RPMI7951 (cell line): ENCODE measurements around the gene SLC13A5. TPM values are rescaled to one million over a fixed set of nuclear protein-coding genes. Genes with fewer than 3 reads are reported as not detected.
"Not testable (repeated sequence)": the region's sequence is repeated elsewhere in the genome, so short reads cannot be mapped to it uniquely, and the experiment has no call there.

Experiments used
- DNase-seq: peaks from one replicate; pipeline ENCODE4 v3.0.0-alpha.2; 2012; ENCODE audit warnings: low read depth
- total RNA-seq: library from RNA; depleted of rRNA; stranded (reverse); fragments of >200 nt; shearing (Covaris generic); gene quantifications from 2 replicates; pipeline ENCODE4 v1.2.3, GENCODE V29; 2014; rRNA removed

Gene SLC13A5
- total RNA-seq, result not detected in 2 replicates

DNA sequence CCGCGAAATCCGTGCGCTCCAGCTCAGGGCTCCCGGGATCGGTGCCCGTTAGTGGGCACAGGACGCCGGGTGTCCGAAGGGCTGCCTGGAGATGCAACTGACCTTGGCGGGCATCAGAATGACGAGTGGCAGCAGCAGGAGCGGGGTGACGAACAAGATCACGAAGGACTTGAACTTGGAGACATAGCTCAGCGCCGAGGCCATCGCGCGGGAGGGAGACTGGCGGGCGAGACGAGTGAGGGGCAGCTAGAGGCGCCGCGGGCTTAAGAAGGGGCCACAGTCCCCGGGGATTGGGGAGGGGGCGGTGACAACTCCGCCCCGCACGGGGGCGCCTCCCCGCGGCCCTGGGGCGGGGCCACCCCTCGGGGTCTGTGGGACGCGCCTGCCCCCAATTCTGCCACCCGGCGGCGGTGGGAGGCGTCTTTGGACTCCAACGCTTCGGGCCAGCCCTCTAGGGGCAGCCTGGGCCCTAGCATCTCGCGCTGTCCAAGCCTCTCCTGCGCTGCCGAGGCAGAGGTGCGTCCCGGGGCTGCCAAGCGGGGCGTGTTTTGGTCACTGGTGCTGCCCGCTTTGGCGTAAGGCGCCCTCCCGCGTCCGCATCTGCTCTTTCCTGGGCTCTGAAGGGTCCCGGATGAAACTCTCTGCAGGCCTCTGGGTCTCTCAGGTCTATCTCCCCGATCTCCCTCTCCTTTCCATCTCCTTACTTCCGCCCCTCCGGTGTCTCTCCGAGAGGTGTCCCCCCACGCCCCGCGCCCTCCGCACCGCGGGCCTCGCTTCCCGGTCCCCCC lies at the start of gene SLC13A5:
SLC13A5 (minus strand) TSS at position 240 of the 788 bp plus-strand sequence; CDS start at position 204, 36 bp downstream.
- no peak for DNase-seq

DNA sequence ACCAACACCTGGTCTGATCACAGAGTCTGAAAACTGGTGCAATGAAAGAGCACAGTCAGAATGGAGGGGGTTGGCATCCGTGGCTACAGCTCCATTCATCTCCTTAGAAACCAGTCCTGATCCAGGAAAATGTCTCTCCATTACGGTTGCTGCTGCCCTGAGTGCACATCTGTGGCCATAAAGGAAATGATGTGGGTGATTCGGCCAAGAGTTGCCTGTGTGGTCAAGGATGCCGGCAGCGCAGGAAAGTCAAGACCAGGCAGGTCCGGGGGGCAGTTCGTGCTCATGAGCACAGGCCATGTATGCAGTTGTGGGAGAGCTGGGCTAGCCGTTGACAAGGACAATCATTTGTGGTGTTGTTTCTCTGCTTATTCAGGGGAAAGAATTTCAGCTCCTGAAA lies 48.6 kb upstream of the SLC13A5 start:
- no peak for DNase-seq

DNA sequence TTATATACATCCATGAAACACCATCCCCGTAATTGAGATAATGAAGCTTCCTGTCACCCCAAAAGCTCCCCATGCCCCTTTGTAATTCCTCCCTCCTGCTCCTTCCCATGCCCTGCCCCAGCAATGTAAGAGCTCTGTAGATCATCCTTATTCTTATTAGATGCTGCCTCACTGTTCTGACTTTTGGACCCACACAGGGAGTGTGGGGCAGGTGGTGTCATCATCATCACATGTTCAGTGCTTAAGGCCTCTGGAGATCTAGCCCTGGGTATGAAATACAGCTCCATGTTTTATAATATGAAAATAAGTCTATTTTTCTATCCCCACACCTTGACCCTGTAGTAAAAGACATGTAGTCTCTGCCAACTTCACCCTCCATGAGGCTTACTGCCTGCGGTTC lies 44.6 kb upstream of the SLC13A5 start:
- DNase-seq, result no peak

DNA sequence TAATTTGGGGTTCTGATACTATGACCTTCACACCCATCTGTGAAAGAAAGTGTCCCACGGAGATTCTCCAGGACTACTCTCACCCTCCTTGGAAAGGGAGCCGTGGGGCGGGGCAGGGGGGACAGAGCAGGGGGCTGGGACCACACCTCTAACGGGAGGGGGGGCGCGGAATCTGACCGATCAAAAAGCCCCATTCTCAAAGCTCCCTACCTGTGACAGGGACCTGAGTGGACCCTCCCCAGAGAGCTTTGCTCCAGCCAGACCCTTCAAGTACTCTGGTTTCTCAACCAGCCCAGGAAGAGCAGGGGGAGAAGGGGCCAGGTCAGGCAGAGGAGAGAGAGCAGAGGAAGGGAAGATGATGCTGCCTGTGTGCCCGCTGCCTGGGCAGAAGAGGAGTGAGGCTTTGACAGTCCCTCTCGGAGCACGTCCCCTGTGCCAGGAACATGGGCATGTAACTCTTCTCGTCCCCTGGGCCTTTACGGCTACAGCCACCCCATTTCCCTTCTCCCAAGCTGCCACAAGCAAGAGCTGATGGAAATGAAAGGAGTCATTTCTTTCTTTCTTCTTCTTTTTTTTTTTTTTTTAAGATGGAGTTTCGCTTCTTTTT lies 43.4 kb upstream of the SLC13A5 start:
- no peak for DNase-seq

DNA sequence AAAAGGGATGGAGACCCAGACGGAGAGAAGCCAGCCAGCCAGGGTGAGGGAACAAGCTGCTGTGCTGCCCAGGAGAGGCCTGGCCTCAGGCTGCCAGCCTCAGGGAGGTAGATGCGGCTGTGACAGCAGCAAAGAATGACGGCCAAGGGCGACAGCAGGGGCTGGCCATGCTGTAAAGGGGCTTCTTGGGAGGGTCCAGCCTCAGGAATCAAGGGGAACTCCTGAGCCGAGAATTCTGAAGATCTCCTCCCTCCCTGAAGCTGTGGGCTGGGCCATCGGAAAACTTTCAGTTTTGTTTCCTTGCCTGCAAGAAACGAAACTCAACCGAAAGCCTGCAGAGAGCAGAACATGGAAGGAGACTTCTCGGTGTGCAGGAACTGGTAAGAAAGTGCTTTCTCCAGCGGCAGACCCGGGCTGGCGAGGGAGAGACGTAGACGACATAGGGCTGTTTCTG lies 42.6 kb upstream of the SLC13A5 start, which contains the start of gene XAF1:
XAF1 (plus strand) TSS at position 316 of the 454 bp plus-strand sequence; CDS start at position 349, 33 bp downstream.
- peak; percentile 66 for DNase-seq

DNA sequence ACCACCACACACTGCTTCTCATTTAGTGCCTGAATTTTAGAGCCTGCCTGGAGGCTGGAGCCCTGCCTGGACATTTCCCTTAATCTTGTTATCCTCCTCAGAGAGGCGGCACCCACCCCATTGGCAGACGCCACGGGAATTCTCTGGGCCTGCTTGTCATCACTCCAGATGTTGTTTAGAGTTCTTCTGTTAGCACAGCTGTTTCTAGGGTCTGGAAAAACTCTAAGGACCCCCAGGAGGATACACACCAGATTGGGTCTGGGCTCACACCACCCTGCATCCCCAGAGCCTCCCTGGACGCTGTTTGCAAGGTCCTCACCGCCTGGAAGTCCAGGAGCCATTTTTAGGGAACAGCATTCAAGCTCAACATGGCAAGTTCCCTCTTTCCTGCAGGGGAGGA lies 42.1 kb upstream of the SLC13A5 start:
- peak; percentile 7 for DNase-seq

DNA sequence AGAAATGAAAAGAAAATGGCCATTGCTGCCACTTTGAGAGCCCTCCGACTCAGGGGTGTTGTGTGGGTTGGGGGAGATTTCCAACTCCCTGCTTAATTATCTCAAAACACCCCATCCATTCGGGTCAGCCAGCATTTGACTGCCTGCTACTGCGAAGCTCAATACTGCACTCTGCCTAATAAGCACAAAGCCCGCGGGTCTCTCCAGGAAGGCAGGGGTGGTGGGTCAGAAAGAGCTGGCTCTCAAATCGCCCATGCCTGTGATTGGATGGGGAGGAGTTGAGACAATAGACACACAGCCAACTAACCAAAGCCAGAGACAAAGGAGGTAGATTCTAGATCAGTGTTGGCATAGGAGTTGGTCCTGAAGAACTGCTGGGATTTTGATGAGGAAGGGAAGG lies 40.4 kb upstream of the SLC13A5 start:
- DNase-seq, result no peak

DNA sequence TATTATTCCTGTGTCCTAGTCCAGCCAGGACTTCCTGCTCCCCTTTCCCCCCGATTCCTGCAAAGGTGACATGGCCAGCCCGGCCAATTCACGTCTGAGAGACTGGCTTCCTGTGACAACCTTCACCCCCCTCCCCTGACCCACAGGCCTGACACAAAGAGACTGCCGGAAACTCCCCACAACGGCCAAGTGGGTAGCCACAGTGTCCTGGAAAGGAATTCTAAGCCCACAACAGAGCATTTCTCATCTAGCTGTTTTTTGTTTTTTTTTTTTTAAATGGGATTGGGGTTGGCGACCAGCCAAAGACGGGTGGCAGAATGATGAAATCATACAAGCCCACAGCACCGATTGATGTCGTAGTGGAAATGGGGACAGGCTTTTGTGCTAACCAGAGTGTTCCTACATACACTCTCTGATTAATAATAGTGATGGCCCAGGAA lies 39.9 kb upstream of the SLC13A5 start:
- DNase-seq, result peak; percentile 91

DNA sequence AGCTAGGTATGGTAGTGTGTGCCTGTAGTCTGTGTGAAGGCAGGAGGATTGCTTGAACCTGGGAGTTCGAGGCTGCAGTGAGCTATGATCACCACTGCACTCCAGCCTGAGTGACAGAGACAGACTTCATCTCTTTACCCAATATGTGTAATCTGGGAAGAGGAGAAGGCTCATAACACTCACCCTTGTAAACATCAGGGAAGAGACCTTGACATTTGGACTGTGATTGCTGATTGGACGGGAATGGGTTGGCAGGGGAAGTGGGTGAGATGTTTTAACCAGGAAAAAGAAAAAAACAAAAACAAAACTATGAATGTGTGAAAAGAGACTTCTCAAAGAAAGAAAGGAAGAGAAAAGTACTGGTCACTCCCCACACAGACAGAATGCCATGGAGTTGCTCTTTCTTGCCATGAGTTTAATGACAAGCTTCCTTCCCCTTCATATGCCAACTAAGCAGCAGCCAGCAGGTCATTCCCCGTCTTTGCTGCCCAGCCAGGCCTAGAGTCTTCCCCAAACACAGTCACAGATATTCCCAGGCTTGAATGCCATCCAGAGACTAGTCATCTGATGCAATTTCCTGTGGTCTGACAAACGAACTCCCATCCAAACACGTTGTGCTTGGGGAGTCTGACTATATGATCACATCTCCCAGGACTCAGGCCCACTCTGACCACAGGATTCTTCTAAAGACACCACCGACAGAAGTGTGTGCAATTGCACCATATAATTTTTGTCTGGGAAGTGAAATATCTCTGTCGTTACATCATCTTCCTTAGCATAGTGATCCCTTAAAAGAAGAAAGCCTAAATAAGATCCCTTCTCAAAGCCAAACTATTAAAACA lies 39.1 kb upstream of the SLC13A5 start:
- peak; percentile 96 for DNase-seq

DNA sequence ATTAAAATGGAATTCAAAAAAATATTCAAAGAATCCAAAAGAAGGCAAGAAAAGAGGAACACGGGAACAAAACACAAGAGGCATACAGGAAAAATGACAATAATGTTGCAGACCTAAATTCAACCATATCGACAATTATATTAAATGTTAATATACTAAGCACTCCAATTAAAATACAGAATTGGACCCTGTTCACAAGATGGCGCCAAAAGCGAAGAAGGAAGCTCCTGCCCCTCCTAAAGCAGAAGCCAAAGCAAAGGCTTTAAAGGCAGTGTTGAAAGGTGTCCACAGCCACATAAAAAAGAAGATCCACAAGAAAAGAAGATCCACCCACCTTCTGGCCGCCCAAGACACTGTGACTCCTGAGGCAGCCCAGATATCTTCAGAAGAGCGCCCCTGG lies 36.4 kb upstream of the SLC13A5 start:
- DNase-seq, result no peak

DNA sequence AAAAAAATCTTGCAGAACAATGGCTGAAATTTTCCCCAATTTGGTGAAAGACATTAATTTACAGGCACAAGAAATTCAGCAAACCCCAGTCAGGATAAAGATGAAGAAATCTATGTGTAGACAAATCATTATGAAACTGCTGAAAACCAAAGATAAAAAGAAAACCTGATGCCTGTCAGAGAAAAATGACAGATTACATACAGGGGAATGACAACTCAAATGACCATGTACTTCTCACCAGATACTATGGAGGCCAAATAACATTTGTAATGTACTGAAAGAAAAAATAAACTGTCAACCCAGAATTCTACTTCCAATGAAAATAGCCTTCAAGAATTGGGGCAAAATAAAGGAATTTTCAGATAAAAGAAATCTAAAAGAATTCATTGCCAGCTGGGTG lies 35.4 kb upstream of the SLC13A5 start:
- no peak for DNase-seq

DNA sequence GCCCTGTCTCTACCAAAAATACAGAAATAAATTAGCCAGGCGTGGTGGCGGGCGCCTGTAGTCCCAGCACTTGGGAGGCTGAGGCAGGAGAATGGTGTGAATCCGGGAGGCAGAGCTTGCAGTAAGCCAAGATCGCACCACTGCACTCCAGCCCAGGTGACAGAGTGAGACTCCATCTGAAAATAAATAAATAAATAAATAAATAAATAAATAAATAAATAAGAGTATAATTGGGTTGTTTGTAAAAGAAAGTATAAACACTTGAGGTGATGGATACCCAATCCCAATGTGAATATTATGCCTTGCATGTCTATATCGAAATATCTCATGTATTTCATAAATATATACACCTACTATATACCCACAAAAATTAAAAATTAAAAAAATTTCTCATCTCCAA lies 33.5 kb upstream of the SLC13A5 start:
- not testable (repeated sequence) for DNase-seq

DNA sequence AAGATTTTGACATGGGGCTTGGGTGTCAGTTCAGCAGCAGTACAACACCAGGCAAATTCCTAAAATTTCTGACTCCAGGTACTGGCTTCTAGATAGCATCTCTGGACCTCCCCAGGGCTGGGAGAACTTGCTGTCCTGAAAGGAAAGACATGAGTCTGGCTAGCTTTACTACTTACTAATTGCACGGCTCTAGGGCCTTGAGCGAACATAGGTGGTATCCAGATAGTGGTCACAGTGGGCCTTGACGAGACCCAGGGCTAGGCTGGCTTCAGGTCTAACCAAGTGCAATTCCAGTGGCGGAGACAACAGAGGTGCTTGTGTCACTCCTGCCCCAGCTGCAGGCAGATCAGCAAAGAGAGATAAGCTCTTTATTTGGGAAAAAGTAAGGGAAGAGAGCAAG lies 16.4 kb upstream of the SLC13A5 start:
- no peak for DNase-seq

DNA sequence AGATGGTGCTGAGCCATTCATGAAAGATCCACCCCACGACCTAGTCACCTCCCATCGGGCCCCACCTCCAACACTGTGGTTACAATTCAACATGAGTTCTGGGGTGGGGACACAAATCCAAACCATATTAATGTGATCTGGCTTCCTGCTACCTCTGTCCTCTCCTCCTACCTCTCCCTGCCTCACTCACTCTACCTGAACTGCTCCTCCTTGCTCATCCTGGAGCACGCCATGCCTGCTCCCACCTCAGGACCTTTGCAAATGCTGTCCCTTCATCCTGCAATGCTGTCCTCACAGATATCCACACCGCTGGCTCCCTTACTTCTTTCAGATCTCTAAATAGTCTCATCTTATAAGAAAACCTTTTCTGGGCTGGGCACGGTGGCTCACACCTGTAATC lies 10.8 kb upstream of the SLC13A5 start:
- no peak for DNase-seq

DNA sequence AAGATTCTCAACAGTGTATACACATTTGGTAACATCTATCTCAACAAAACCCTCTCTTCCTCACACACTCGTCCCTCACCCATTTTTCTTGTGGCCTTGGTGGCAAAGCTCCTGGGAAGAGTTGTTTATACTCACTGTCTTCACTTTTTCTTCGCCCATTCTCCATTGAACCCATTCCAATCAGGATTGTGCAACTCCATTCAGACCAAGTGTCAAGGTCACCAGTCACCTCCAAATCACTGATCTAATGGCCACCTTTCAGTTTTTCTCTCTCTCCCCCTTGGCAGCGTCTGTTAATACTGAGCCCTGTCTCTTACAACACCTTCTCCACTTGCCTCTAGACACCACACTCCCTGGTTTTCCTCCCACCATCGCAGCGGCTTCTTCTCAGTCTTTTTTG lies 8.6 kb upstream of the SLC13A5 start:
- no peak for DNase-seq

DNA sequence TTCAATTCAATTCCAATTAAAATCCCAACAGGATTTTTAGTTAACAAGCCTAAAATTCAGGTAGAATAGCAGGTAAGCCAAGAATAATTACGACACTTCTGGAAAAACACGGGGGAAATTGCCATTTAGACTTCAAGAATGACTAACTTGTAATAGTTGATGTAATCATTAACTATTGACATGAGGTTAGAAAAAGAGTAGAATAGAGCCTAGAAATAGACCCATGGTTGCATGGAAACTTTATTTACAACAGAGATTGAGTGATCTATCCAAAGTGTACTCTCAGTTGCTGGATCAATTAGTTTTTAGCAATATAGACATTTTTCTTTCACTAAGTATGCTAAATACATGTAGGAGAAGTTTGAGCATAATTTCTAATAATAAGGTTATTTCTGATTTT lies 3.6 kb upstream of the SLC13A5 start:
- DNase-seq, result no peak

DNA sequence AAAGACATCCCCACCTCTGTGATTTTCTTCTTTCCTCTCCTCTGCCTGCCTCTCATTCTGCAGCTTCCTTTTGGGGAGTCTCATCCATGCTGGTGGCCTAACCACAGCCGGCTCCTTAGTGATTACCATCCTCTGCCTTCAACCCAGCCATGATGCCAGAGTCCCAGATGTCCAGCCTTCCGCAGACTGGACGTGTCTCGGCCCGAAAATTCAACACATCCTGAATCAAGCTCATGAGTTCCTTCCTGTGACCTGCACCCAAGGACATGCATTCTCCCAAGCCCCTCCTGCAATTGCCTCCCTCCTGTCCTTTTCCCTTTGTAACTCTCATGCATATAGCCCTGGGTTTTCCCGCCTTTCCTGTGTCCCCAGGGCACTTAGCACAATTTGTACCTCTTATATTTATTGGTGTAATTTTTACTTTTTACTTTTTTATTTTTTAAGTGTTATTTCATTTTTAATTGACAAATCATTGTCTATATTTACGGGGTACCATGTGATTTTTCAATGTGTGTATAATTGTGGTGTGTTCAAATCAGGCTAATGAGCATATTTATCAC lies 1.2 kb upstream of the SLC13A5 start:
- no peak for DNase-seq

DNA sequence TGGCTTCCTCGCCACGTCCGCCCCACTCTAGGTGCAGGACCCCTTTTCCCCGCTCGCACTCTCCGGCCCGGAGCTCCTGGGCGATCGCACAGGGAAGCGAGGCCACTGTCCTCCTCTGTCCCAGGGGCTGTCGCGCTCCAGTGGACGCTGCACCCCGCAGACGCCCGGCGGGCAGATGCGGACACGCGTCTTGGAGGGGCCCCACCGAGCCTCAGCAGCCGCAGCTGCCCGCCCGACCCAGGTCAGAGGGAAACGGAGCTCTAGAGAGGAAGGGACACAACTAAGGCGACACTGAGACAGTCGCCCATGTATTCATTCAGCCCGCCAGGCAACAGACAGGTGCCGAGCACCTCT lies 726 bp upstream of the SLC13A5 start:
- no peak for DNase-seq

DNA sequence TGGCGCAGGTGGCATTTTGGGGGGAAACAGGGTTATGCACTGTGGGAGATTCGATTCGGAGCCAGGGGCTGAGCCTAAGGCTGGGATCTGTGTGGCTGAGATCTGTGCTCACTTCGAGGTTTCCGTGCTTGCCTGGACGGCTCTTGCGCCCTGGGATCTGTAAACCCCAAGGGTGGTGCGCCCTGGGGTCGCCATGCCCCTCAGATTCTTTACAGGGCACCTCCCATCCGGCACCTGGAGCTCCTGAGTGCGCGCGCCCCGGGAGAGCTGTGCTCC lies 377 bp downstream of the SLC13A5 start:
- no peak for DNase-seq

DNA sequence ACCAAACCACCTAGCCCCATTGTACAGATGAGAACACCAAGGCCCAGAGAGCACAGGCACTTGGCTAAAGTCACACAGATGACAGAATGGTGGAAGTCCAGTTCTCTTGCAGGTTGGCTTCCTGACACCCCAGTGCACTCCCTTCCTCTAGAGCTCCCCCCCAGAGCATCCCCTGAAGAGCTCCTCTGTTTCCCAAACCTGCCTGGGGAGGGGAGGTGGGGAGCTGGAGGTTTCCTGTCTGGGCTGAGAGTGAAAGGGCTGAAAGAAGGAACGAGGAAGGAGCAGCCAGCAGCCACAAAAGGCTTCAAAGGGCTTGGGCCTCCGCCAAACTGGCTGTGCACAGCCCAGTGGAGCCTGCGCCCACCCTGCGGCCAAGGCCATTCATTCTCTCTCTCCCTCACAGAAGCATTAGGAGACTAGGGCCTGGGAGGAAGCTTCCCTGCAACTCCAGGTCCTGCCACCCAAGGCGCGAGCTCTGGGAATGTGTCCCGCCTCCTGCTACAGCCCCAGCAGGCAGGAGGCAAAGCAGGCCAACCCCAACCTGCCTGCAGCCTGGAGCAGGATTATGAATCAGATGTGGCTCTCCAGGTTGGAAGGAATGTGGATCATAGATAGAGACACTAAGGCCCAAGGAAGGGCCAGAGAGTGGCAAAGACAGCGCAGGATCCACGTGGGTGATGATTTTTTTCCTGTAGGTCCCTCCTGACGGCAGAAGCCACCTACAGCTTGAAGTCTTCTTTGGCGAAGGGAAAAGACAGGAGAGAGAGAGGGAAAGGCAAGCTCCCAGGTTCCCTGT lies 913 bp downstream of the SLC13A5 start:
- DNase-seq, result peak; percentile 11

DNA sequence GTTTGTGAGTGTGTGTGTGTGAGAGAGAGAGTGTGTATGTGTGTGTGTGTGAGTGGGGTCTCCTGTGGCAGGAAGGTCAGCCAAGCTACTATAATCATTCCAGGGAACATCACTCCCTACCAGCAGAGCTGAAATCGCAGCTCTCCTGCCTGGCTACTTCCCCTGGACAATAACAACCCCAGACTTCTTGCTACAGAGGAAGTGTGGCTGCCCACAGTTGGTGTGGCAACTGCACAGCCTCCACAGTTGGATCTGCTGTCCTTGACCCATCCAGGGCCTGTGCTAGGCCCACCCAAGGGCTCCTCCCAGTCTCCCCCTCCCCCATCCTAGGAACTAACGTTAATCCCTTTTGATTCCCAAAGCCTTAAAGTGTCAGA lies 1.5 kb downstream of the SLC13A5 start:
- DNase-seq, result no peak
